Nephron (organoid): ENCODE measurements around the gene ULK4.
A peak's percentile ranks its signal among the peaks of the same experiment; 100 is the strongest.
"Not testable (repeated sequence)": the region's sequence is repeated elsewhere in the genome, so short reads cannot be mapped to it uniquely, and the experiment has no call there.

Experiments used
- H3K27ac Mint-ChIP-seq, 3 experiments: 2 replicates each; pipeline ENCODE4 v1.8.0; 2020; ENCODE audit warnings: mixed read lengths in 3 of 3, mild to moderate bottlenecking in 2 of 3, moderate library complexity in 1 of 3
- H3K27me3 Mint-ChIP-seq: 2 replicates; pipeline ENCODE4 v1.8.0; 2021; ENCODE audit warnings: low read depth, mild to moderate bottlenecking, moderate library complexity, mixed read lengths
- H3K36me3 Mint-ChIP-seq: 2 replicates; pipeline ENCODE4 v1.8.0; 2020; ENCODE audit warnings: low read depth, mixed read lengths
- H3K4me1 Mint-ChIP-seq: 2 replicates; pipeline ENCODE4 v1.8.0; 2020; ENCODE audit warnings: mixed read lengths
- H3K4me3 Mint-ChIP-seq, 3 experiments: 2 replicates each; pipeline ENCODE4 v1.8.0; 2020; ENCODE audit warnings: mild to moderate bottlenecking in 3 of 3, mixed read lengths in 3 of 3, moderate library complexity in 2 of 3
- H3K9me3 Mint-ChIP-seq: 2 replicates; pipeline ENCODE4 v1.8.0; 2020; ENCODE audit warnings: mixed read lengths
- TF ChIP-seq, protein P1 (sequence below), 3 experiments: fragments of 200-600 bp; sonication (generic); IDR thresholded peaks; one replicate each; pipeline ENCODE4 v1.5.0; 2021; ENCODE audit warnings: antibody characterized with exemption in 3 of 3; ENCODE audit not compliant: unreplicated experiment in 3 of 3

The ULK4 gene

DNA sequence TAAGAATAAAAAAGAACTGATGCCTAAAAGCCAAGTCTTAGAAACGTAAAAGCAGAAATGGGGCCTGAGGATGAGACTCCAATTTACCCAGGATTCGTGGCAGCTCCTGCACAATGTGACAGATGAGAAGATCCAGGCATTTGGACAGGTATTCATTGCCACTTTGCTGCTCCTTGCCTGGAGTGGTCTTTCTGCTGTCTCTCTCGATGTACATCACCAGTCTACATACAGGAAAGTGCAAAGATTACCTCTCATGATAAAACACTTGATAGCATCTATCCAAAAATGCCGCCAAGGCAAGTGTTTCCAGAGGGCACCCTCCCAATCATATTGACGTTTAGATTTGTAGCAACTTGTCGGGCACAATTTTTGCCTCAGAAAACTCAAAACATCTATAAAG, 244.3 kb downstream of the ULK4 start:
- no peak overlapping the region for H3K4me3 Mint-ChIP-seq
- H3K36me3 Mint-ChIP-seq: no peaks in the 10 kb centered on the region
- no peak overlapping the region for H3K27ac Mint-ChIP-seq
- TF ChIP-seq, protein P1, sequence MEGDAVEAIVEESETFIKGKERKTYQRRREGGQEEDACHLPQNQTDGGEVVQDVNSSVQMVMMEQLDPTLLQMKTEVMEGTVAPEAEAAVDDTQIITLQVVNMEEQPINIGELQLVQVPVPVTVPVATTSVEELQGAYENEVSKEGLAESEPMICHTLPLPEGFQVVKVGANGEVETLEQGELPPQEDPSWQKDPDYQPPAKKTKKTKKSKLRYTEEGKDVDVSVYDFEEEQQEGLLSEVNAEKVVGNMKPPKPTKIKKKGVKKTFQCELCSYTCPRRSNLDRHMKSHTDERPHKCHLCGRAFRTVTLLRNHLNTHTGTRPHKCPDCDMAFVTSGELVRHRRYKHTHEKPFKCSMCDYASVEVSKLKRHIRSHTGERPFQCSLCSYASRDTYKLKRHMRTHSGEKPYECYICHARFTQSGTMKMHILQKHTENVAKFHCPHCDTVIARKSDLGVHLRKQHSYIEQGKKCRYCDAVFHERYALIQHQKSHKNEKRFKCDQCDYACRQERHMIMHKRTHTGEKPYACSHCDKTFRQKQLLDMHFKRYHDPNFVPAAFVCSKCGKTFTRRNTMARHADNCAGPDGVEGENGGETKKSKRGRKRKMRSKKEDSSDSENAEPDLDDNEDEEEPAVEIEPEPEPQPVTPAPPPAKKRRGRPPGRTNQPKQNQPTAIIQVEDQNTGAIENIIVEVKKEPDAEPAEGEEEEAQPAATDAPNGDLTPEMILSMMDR (IDR thresholded peaks at IDR 0.05; ENCODE audit: unreplicated experiment in 3 of 3): no peak
- no peaks in the 10 kb centered on the region for H3K9me3 Mint-ChIP-seq
- H3K27me3 Mint-ChIP-seq: no peaks in the 10 kb centered on the region
- no peaks in the 10 kb centered on the region for H3K4me1 Mint-ChIP-seq

DNA sequence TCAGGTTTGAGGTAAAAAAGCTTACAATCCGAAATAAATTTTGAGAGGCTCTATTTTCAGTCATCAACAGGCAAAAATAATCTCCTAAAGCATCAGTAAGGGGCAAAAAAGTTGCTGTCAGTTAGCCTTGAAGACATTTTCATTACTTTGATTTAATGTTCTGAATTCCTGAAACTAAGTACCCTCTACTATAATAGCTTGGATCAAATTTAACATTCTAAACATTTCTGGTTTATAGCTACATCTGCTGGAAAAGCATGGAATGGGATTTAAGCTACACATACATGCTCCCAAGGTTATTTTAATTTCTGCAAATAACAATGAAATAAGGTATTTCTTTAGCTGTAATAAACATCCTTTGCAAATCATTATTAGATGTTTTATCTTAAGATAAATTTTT, 245.4 kb downstream of the ULK4 start:
- Mint-ChIP-seq H3K27ac (no peak overlapping the region), H3K4me1 (peaks cover 7% of the 10 kb centered on the region), H3K36me3 (no peaks in the 10 kb centered on the region), H3K4me3 (no peak overlapping the region), H3K27me3 (no peaks in the 10 kb centered on the region), H3K9me3 (no peaks in the 10 kb centered on the region)
- TF ChIP-seq, protein P1 (IDR thresholded peaks at IDR 0.05; ENCODE audit: unreplicated experiment in 3 of 3): peak; percentile 45 to 69 (median 55)

DNA sequence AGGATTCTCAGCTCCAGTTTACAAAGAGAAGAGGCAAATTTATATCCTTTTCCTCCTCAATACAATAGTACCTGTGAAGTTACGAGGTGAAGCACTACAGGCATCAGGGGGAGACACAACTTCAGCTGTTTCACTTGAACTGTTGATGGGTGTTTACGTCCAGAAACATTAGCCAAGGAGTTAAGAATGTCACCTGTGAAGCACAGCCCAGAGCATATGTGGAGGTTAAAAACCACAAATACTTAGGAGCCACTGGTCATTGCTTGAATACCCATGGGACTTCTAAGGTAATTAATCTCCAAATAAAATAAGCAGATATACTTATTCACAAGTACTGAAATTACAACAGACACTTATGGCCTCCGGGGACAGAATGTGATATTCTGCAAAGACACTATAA, 246.5 kb downstream of the ULK4 start:
- H3K27ac Mint-ChIP-seq: no peak overlapping the region
- peaks cover 16% of the 10 kb centered on the region for H3K4me1 Mint-ChIP-seq
- H3K27me3 Mint-ChIP-seq: no peaks in the 10 kb centered on the region
- no peak overlapping the region for H3K4me3 Mint-ChIP-seq
- TF ChIP-seq, protein P1 (IDR thresholded peaks at IDR 0.05; ENCODE audit: unreplicated experiment in 3 of 3): no peak
- no peaks in the 10 kb centered on the region for H3K9me3 Mint-ChIP-seq
- no peaks in the 10 kb centered on the region for H3K36me3 Mint-ChIP-seq

DNA sequence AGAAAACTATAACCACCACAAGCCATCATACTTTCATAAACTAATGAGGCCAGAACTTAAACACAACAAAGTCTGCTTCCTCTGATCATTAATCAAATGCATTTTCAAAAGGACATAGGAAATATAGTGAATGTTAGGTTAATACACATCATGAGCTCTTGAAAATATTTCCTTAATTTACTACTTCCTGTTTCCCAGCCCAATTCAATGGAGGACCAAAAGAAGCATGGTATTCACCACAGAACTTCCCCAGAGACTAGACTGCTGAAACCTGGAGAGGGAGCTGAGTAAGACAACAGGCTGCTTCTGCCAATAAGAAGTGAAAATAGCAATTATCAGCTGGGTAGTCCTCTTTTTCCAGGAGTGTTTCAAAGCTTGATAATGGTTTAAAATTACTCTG, 250.3 kb downstream of the ULK4 start:
- Mint-ChIP-seq H3K27me3 (no peaks in the 10 kb centered on the region), H3K27ac (peak overlapping the region; percentile 36 to 84 (median 44)), H3K9me3 (no peaks in the 10 kb centered on the region), H3K4me1 (peaks cover 16% of the 10 kb centered on the region), H3K4me3 (no peak overlapping the region), H3K36me3 (no peaks in the 10 kb centered on the region)
- TF ChIP-seq, protein P1 (IDR thresholded peaks at IDR 0.05; ENCODE audit: unreplicated experiment in 3 of 3): no peak

GRCh38 chr3:41710646-41711388, 251.1 kb downstream of the ULK4 start:
- TF ChIP-seq, protein P1 (IDR thresholded peaks at IDR 0.05; ENCODE audit: unreplicated experiment in 3 of 3): no peak
- Mint-ChIP-seq H3K27me3 (no peaks in the 10 kb centered on the region), H3K36me3 (no peaks in the 10 kb centered on the region)

GRCh38 chr3:41709213-41709612, 252.7 kb downstream of the ULK4 start:
- H3K4me3 Mint-ChIP-seq, H3K36me3 Mint-ChIP-seq, H3K27ac Mint-ChIP-seq, H3K27me3 Mint-ChIP-seq, H3K9me3 Mint-ChIP-seq: not testable (repeated sequence)
- peaks cover 16% of the 10 kb centered on the region for H3K4me1 Mint-ChIP-seq

More at GRCh38 chr3:41710646-41711388, 251.1 kb downstream of the ULK4 start:
- Mint-ChIP-seq H3K4me3 (no peak overlapping the region), H3K4me1 (peaks cover 16% of the 10 kb centered on the region), H3K9me3 (no peaks in the 10 kb centered on the region), H3K27ac (peak overlapping the region; percentile 36 to 84 (median 44))
